CMK (cell line): ENCODE data around the gene CNN2.

Experiments
- DNase-seq: peaks from one replicate; pipeline ENCODE4 v3.0.0-alpha.2; 2010; ENCODE audit warnings: low read depth

Gene CNN2

GRCh38 chr19:1081301-1082164, 55.1 kb downstream of the CNN2 start:
- no peak for DNase-seq

- DNase-seq, result no peak
Observed at GRCh38 chr19:1082165-1082927, 55.9 kb downstream of the CNN2 start.

- DNase-seq, result no peak
Observed at GRCh38 chr19:1082928-1083816, 56.8 kb downstream of the CNN2 start.

GRCh38 chr19:1084024-1084868, 57.8 kb downstream of the CNN2 start:
- DNase-seq, result no peak

GRCh38 chr19:1085053-1085658, 58.7 kb downstream of the CNN2 start:
- no peak for DNase-seq

GRCh38 chr19:1085676-1086442, 59.5 kb downstream of the CNN2 start:
- no peak for DNase-seq

GRCh38 chr19:1086613-1087012, 60.2 kb downstream of the CNN2 start:
- DNase-seq, result no peak

- DNase-seq, result no peak
Observed at GRCh38 chr19:1087813-1088415, 61.5 kb downstream of the CNN2 start.

- DNase-seq, result no peak
Observed at GRCh38 chr19:1088416-1089010, 62.1 kb downstream of the CNN2 start.
